Nephron progenitor cell (in vitro differentiated cells): ENCODE results near the gene ADRB1.

ENCODE experiments used
- DNase-seq: peaks from one replicate; pipeline ENCODE4 v3.0.0; 2021
- H3K27ac Mint-ChIP-seq: 2 replicates; pipeline ENCODE4 v1.8.0; 2021; ENCODE audit warnings: mild to moderate bottlenecking, moderate library complexity, mixed read lengths
- H3K27me3 Mint-ChIP-seq: 2 replicates; pipeline ENCODE4 v1.8.0; 2021; ENCODE audit warnings: mild to moderate bottlenecking, low read depth, mixed read lengths; ENCODE audit not compliant: poor library complexity
- H3K36me3 Mint-ChIP-seq: 2 replicates; pipeline ENCODE4 v1.8.0; 2021; ENCODE audit warnings: low read depth, mixed read lengths
- H3K4me1 Mint-ChIP-seq: 2 replicates; pipeline ENCODE4 v1.8.0; 2021; ENCODE audit warnings: mixed read lengths
- H3K4me3 Mint-ChIP-seq: 2 replicates; pipeline ENCODE4 v1.8.0; 2021; ENCODE audit warnings: mild to moderate bottlenecking, moderate library complexity, mixed read lengths
- H3K9me3 Mint-ChIP-seq: 2 replicates; pipeline ENCODE4 v1.8.0; 2021; ENCODE audit warnings: mild to moderate bottlenecking, moderate library complexity, mixed read lengths
- TF ChIP-seq, protein P1 (sequence below): fragments of 200-600 bp; sonication (generic); IDR thresholded peaks from 2 replicates; pipeline ENCODE4 v1.5.0; 2021; ENCODE audit warnings: antibody characterized with exemption

ADRB1 gene

DNA sequence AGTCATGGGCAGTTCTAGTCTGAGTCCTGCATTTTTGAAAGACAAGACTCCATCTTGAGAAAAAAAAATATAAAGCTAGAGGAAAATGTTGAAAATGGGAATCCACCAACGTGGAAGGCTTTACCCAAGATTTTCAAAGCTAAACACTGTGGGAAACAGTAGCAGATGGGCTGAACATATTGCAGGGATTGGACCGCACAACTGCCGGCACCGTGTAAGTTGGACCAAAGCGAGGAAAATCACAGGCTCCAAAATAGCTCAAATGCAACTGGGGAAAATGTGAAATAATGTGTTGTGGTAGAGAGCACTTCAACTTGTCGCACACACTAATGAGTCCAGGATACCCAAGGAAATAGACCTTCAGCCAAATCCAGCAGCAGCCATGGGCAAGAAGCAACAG is 26.4 kb upstream of the ADRB1 start:
- H3K27me3 Mint-ChIP-seq, result peaks cover 14% of the 10 kb centered on the region
- no peak overlapping the region for H3K4me3 Mint-ChIP-seq
- H3K27ac Mint-ChIP-seq, result no peak overlapping the region
- H3K9me3 Mint-ChIP-seq, result peaks cover 9% of the 10 kb centered on the region
- no peaks in the 10 kb centered on the region for H3K36me3 Mint-ChIP-seq
- no peak for DNase-seq
- H3K4me1 Mint-ChIP-seq, result peaks cover 22% of the 10 kb centered on the region
- TF ChIP-seq, protein P1, sequence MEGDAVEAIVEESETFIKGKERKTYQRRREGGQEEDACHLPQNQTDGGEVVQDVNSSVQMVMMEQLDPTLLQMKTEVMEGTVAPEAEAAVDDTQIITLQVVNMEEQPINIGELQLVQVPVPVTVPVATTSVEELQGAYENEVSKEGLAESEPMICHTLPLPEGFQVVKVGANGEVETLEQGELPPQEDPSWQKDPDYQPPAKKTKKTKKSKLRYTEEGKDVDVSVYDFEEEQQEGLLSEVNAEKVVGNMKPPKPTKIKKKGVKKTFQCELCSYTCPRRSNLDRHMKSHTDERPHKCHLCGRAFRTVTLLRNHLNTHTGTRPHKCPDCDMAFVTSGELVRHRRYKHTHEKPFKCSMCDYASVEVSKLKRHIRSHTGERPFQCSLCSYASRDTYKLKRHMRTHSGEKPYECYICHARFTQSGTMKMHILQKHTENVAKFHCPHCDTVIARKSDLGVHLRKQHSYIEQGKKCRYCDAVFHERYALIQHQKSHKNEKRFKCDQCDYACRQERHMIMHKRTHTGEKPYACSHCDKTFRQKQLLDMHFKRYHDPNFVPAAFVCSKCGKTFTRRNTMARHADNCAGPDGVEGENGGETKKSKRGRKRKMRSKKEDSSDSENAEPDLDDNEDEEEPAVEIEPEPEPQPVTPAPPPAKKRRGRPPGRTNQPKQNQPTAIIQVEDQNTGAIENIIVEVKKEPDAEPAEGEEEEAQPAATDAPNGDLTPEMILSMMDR, result no peak

- peaks cover 28% of the 10 kb centered on the region for H3K4me1 Mint-ChIP-seq
- H3K36me3 Mint-ChIP-seq, result no peaks in the 10 kb centered on the region
- no peak overlapping the region for H3K4me3 Mint-ChIP-seq
- H3K27ac Mint-ChIP-seq, result no peak overlapping the region
- H3K9me3 Mint-ChIP-seq, result peaks cover 9% of the 10 kb centered on the region
- H3K27me3 Mint-ChIP-seq, result peaks cover 15% of the 10 kb centered on the region
- TF ChIP-seq, protein P1, result no peak
- no peak for DNase-seq
These were observed 25.8 kb upstream of the ADRB1 start for GRCh38 chr10:114017873-114018272.

DNA sequence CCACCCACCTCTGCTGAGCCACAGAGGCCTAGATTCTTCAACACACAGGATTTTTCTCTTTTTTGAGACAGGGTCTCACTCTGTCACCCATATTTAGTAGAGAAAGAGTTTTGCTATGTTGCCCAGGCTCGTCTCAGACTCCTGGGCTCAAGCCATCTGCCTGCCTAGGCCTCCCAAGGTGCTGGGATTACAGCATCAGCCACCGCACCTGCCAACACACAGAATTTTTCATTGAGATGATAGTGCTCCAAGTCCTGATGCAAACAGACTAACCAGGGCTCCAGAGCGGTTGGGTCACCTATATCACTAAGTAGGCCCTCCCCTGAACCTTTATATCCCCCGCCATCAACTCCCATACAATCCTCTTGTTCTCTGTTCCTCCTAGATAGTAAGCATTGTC is 24.4 kb upstream of the ADRB1 start:
- TF ChIP-seq, protein P1, result no peak
- DNase-seq, result no peak
- H3K27me3 Mint-ChIP-seq, result peaks cover 15% of the 10 kb centered on the region
- H3K4me1 Mint-ChIP-seq, result peaks cover 39% of the 10 kb centered on the region
- no peak overlapping the region for H3K27ac Mint-ChIP-seq
- H3K4me3 Mint-ChIP-seq, result no peak overlapping the region
- H3K36me3 Mint-ChIP-seq, result no peaks in the 10 kb centered on the region
- H3K9me3 Mint-ChIP-seq, result peaks cover 9% of the 10 kb centered on the region

DNA sequence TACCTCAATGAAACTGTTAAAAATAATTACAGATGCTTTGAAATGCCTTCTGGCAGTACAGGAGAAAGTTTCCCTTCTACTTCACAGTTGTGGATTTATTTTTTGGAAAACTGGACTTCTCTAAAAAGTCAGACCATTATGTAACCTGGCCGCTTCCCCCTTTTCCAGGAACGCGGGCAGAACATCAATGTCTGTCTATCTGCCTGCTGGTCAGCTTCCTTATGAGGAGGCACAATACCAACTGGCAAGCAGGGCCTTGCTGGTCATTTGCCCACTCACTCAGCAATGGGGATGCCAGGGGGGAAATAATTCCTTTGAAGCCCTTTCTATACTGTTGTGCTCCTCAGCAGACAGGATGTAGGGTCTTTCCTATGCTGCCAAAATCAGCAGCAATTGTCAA is 22.5 kb upstream of the ADRB1 start:
- Mint-ChIP-seq H3K4me3 (no peak overlapping the region), H3K9me3 (no peaks in the 10 kb centered on the region), H3K4me1 (peaks cover 53% of the 10 kb centered on the region), H3K27ac (no peak overlapping the region), H3K27me3 (peaks cover 19% of the 10 kb centered on the region), H3K36me3 (no peaks in the 10 kb centered on the region)
- DNase-seq, result no peak
- TF ChIP-seq, protein P1, result no peak

DNA sequence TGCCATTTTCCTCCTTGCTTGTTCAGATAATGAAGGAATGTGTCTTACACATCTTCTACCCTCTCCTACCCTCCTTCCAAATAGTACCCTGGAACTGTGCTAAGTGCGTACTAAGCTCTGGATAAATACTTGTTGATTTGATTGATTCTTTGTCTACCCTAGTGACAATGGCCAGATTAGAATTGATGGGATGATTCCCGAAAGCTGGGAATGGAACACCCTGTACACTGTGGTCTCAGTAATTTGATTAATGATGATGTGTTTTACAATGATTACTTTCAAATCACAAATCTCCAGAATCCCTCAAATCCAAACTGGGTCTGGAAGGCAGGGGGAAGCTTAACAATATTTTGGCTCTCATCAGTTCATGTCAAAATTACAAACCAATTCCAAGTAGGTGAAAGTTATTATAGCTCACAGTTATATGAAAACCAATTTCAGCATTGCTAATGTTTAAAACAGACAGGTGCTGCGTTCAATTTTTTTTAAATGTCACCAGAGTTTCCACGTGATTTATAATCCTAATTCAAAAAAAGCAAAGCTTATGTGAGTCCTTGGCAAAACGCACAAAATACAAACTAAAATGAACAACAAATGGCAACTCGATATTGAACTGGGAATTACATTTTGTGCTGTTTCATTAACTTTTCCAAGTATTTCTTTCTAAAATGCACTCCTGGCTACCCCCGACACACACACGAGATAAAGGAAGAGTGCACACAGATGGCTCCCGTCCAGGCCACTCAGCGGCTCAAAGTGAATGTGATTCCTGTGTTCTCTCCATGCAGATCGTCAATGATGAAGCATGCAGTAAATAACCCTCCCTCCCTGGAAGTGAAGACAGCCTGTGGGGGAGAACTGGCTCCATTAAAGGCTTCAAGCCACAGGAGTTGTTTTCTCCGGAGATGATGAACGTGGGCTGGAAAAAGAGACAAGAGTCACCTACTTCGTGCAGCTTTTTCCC is 21.7 kb upstream of the ADRB1 start:
- peaks cover 19% of the 10 kb centered on the region for H3K27me3 Mint-ChIP-seq

More for the DNA sequence above, 21.7 kb upstream of the ADRB1 start:
- Mint-ChIP-seq H3K36me3 (no peaks in the 10 kb centered on the region), H3K27ac (peak overlapping the region; percentile 20), H3K4me3 (peak overlapping the region; percentile 2), H3K4me1 (peaks cover 59% of the 10 kb centered on the region), H3K9me3 (no peaks in the 10 kb centered on the region)
- TF ChIP-seq, protein P1, result no peak
- peak; percentile 40 for DNase-seq
